Large intestine (tissue), 12 donors: ENCODE data around the gene VWA3A. TPM values are rescaled to one million over a fixed set of nuclear protein-coding genes. Genes with fewer than 3 reads are reported as not detected.
"Not testable (repeated sequence)": the region's sequence is repeated elsewhere in the genome, so short reads cannot be mapped to it uniquely, and the experiment has no call there.

Experiments used
- DNase-seq, 2 donors: peaks; one replicate each; pipeline versions ENCODE4 v3.0.0 to v3.0.0-alpha.2; 2013
- H3K27ac ChIP-seq: one replicate; pipeline ENCODE4 v1.5.1; 2013; ENCODE audit warnings: low read length
- H3K27me3 ChIP-seq: 2 replicates; pipeline ENCODE4 v1.6.1; 2013; ENCODE audit warnings: low read length; ENCODE audit not compliant: control insufficient read depth, insufficient read depth
- H3K36me3 ChIP-seq: 2 replicates; pipeline ENCODE4 v1.6.1; 2013; ENCODE audit warnings: low read length; ENCODE audit not compliant: control insufficient read depth, insufficient read depth
- H3K4me1 ChIP-seq: one replicate; pipeline ENCODE4 v1.6.1; 2013; ENCODE audit warnings: low read length; ENCODE audit not compliant: control insufficient read depth, insufficient read depth
- H3K4me3 ChIP-seq: one replicate; pipeline ENCODE4 v1.5.1; 2013; ENCODE audit warnings: low read length
- H3K9me3 ChIP-seq: one replicate; pipeline ENCODE4 v1.6.1; 2013; ENCODE audit warnings: mild to moderate bottlenecking, low read depth, low read length, moderate library complexity; ENCODE audit not compliant: control insufficient read depth
- WGBS: methylation state at CpG from one replicate; pipeline ENCODE4 v1.1.5; 2013; ENCODE audit warnings: low lambda C conversion rate; ENCODE audit not compliant: insufficient coverage; 5-methylcytosine and 5-hydroxymethylcytosine counted together
- long read RNA-seq, 11 donors: transcript quantifications; one replicate each; lab custom pipeline, GENCODE V29; 2026
- polyA plus RNA-seq: library from polyadenylated mRNA; unstranded; fragments of 120-200 nt; gene quantifications from one replicate; pipeline ENCODE4 v1.2.1, GENCODE V29; 2013

VWA3A gene
- polyA plus RNA-seq: 0.15 TPM
- long read RNA-seq, donor 1: 0 reads
- long read RNA-seq, donor 2: 0 reads
- long read RNA-seq, donor 3: 0 reads
- long read RNA-seq, donor 4: 0 reads
- long read RNA-seq, donor 5: 0 reads
- long read RNA-seq, donor 6: 0 reads
- long read RNA-seq, donor 7: 0 reads
- long read RNA-seq, donor 8: 0 reads
- long read RNA-seq, donor 9: 0 reads
- long read RNA-seq, donor 10: 0 reads
- long read RNA-seq, donor 11: 0 reads

- no peaks in the 10 kb centered on the region for H3K27me3 ChIP-seq
- no peaks in the 10 kb centered on the region for H3K4me1 ChIP-seq
- no peaks in the 10 kb centered on the region for H3K36me3 ChIP-seq
- peak; percentile 25 to 69 for DNase-seq
- H3K4me3 ChIP-seq: no peak within 1 kb of the TSS
- no peak within 1 kb of the TSS for H3K27ac ChIP-seq
- WGBS: no CpG with 5 or more reads among the region's 9 CpGs
- no peaks in the 10 kb centered on the region for H3K9me3 ChIP-seq
Measured at GRCh38 chr16:22092143-22092933, at the start of gene VWA3A. Gene VWA3A (plus strand): TSS chr16:22092541. CDS start chr16:22092638, 97 bp downstream.

GRCh38 chr16:22043882-22044281 is 48.5 kb upstream of the VWA3A start:
- not testable (repeated sequence) for DNase-seq, H3K27me3 ChIP-seq, H3K9me3 ChIP-seq, H3K4me3 ChIP-seq, H3K36me3 ChIP-seq, H3K27ac ChIP-seq, H3K4me1 ChIP-seq
- no CpG with 5 or more reads among the region's 3 CpGs for WGBS

- no CpG with 5 or more reads among the region's 5 CpGs for WGBS
- not testable (repeated sequence) for H3K36me3 ChIP-seq
Measured at GRCh38 chr16:22045888-22046287, 46.5 kb upstream of the VWA3A start.

GRCh38 chr16:22050963-22051362 is 41.4 kb upstream of the VWA3A start:
- Histone ChIP-seq H3K27me3 (no peaks in the 10 kb centered on the region), H3K9me3 (no peaks in the 10 kb centered on the region), H3K36me3 (no peaks in the 10 kb centered on the region), H3K4me1 (no peaks in the 10 kb centered on the region), H3K4me3 (no peak overlapping the region), H3K27ac (no peak overlapping the region)
- WGBS: no CpG with 5 or more reads among the region's 4 CpGs
- no peak for DNase-seq

More at GRCh38 chr16:22045888-22046287, 46.5 kb upstream of the VWA3A start:
- not testable (repeated sequence) for H3K4me3 ChIP-seq, H3K27me3 ChIP-seq, H3K27ac ChIP-seq, H3K9me3 ChIP-seq, H3K4me1 ChIP-seq
- peak in 1 of 2 donors; percentile 11 for DNase-seq

- no peaks in the 10 kb centered on the region for H3K9me3 ChIP-seq
- H3K4me3 ChIP-seq: no peak overlapping the region
- no peaks in the 10 kb centered on the region for H3K36me3 ChIP-seq
- 93% methylated on average over 3 of the region's 6 CpGs for WGBS
- H3K27me3 ChIP-seq: no peaks in the 10 kb centered on the region
- no peaks in the 10 kb centered on the region for H3K4me1 ChIP-seq
- no peak for DNase-seq
- H3K27ac ChIP-seq: no peak overlapping the region
Measured at GRCh38 chr16:22052980-22053379, 39.4 kb upstream of the VWA3A start.

GRCh38 chr16:22053921-22054341 is 38.4 kb upstream of the VWA3A start:
- no peak overlapping the region for H3K4me3 ChIP-seq
- H3K4me1 ChIP-seq: no peaks in the 10 kb centered on the region
- no peaks in the 10 kb centered on the region for H3K27me3 ChIP-seq
- 83% methylated on average over 1 of the region's 4 CpGs for WGBS
- DNase-seq: no peak
- H3K27ac ChIP-seq: no peak overlapping the region
- H3K36me3 ChIP-seq: no peaks in the 10 kb centered on the region
- no peaks in the 10 kb centered on the region for H3K9me3 ChIP-seq

GRCh38 chr16:22054847-22055590 is 37.3 kb upstream of the VWA3A start:
- Histone ChIP-seq H3K27ac (no peak overlapping the region), H3K27me3 (no peaks in the 10 kb centered on the region), H3K4me1 (no peaks in the 10 kb centered on the region), H3K36me3 (no peaks in the 10 kb centered on the region), H3K4me3 (no peak overlapping the region), H3K9me3 (no peaks in the 10 kb centered on the region)
- no peak for DNase-seq
- 100% methylated on average over 1 of the region's 5 CpGs for WGBS

GRCh38 chr16:22055881-22056280 is 36.5 kb upstream of the VWA3A start:
- no peaks in the 10 kb centered on the region for H3K27me3 ChIP-seq
- H3K9me3 ChIP-seq: no peaks in the 10 kb centered on the region
- DNase-seq: no peak
- no CpG with 5 or more reads among the region's 5 CpGs for WGBS
- no peak overlapping the region for H3K27ac ChIP-seq
- H3K4me3 ChIP-seq: no peak overlapping the region
- no peaks in the 10 kb centered on the region for H3K36me3 ChIP-seq
- no peaks in the 10 kb centered on the region for H3K4me1 ChIP-seq

- Histone ChIP-seq H3K27me3 (no peaks in the 10 kb centered on the region), H3K4me1 (no peaks in the 10 kb centered on the region), H3K4me3 (no peak overlapping the region), H3K36me3 (peaks cover 2% of the 10 kb centered on the region), H3K9me3 (no peaks in the 10 kb centered on the region), H3K27ac (no peak overlapping the region)
- 86% methylated on average over 1 of the region's 1 CpG for WGBS
- no peak for DNase-seq
Measured at GRCh38 chr16:22063888-22064467, 28.4 kb upstream of the VWA3A start.

- H3K36me3 ChIP-seq: peaks cover 2% of the 10 kb centered on the region
- WGBS: no CpG with 5 or more reads among the region's 1 CpG
- H3K27me3 ChIP-seq: no peaks in the 10 kb centered on the region
- no peaks in the 10 kb centered on the region for H3K4me1 ChIP-seq
- H3K9me3 ChIP-seq: no peaks in the 10 kb centered on the region
- H3K4me3 ChIP-seq: no peak overlapping the region
- H3K27ac ChIP-seq: no peak overlapping the region
- no peak for DNase-seq
Measured at GRCh38 chr16:22065252-22065651, 27.1 kb upstream of the VWA3A start.
